ENCODE results near the gene MYO19. TPM values are rescaled to one million over a fixed set of nuclear protein-coding genes. Genes with fewer than 3 reads are reported as not detected.

MYO19 gene
- total and polyA plus RNA-seq, 9 of the 15 experiments (the other 6 are each of a cell fraction or from before 2014, with no cell fraction given) = 21.6 to 176 (median 129) TPM

GRCh38 chr17:36532435-36532975 is 2.2 kb downstream of the MYO19 start:
- CTCF ChIA-PET (ENCODE audit: low intra/inter-chr PET ratio) = no interaction called here
- H4K20me1 ChIP-seq (replicated peaks; ENCODE audit: control insufficient read depth, insufficient read depth, low read length) = 0 out of 2 replicates have a peak, but pooled peaks cover 4% of the 10 kb centered on the region
- no peak for ATAC-seq
- no peaks in the 10 kb centered on the region for H3K9me3 ChIP-seq (replicated peaks; ENCODE audit: control insufficient read depth, insufficient read depth, low read depth, low read length)
- H2AFZ ChIP-seq (ENCODE audit: low read depth, low read length) = no peak overlapping the region
- BruUV-seq (replicated peaks) = no TSS peak
- H3K9ac ChIP-seq (ENCODE audit: insufficient read depth in 1 of 2, low read depth in 2 of 2, low read length in 2 of 2) = peak overlapping the region in 1 of 2 experiments; percentile 53; a peak in 1 of 4 replicates
- no peak for TF ChIP-seq HDAC2 (IDR thresholded peaks at IDR 0.05)
- TF ChIP-seq ZC3H4 (CRISPR knock-in tag; IDR thresholded peaks at IDR 0.05; ENCODE audit: borderline replicate concordance) = no peak
- no peak for TF ChIP-seq ZNF707 (CRISPR knock-in tag; conservative IDR thresholded peaks at IDR 0.05)
- no peak for TF ChIP-seq KDM4B (IDR thresholded peaks at IDR 0.05; ENCODE audit: borderline replicate concordance in 2 of 2, low read depth in 1 of 2)
- TF ChIP-seq, protein P1, sequence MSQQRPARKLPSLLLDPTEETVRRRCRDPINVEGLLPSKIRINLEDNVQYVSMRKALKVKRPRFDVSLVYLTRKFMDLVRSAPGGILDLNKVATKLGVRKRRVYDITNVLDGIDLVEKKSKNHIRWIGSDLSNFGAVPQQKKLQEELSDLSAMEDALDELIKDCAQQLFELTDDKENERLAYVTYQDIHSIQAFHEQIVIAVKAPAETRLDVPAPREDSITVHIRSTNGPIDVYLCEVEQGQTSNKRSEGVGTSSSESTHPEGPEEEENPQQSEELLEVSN (IDR thresholded peaks at IDR 0.05; ENCODE audit: borderline replicate concordance in 1 of 2, extremely low read depth in 1 of 2, insufficient read depth in 1 of 2, insufficient read length in 1 of 2, low read depth in 1 of 2, low read length in 1 of 2, poor library complexity in 1 of 2, severe bottlenecking in 1 of 2) = no peak
- no peak for TF ChIP-seq STAT5A (IDR thresholded peaks at IDR 0.05; ENCODE audit: borderline replicate concordance, low read length)
- TF ChIP-seq DACH1 (IDR thresholded peaks at IDR 0.05; ENCODE audit: partially characterized antibody) = no peak
- TF ChIP-seq, protein P2, sequence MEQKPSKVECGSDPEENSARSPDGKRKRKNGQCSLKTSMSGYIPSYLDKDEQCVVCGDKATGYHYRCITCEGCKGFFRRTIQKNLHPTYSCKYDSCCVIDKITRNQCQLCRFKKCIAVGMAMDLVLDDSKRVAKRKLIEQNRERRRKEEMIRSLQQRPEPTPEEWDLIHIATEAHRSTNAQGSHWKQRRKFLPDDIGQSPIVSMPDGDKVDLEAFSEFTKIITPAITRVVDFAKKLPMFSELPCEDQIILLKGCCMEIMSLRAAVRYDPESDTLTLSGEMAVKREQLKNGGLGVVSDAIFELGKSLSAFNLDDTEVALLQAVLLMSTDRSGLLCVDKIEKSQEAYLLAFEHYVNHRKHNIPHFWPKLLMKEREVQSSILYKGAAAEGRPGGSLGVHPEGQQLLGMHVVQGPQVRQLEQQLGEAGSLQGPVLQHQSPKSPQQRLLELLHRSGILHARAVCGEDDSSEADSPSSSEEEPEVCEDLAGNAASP (IDR thresholded peaks at IDR 0.05) = no peak
- TF ChIP-seq ZNF184 (CRISPR knock-in tag; IDR thresholded peaks at IDR 0.05) = no peak
- no peak for TF ChIP-seq ZNF717 (CRISPR knock-in tag; IDR thresholded peaks at IDR 0.05)
- no peak for TF ChIP-seq PKNOX1 (IDR thresholded peaks at IDR 0.05)
- no peak for TF ChIP-seq SREBF1 (IDR thresholded peaks at IDR 0.05; ENCODE audit: borderline replicate concordance, low read depth, low read length)
- TF ChIP-seq, protein P3, sequence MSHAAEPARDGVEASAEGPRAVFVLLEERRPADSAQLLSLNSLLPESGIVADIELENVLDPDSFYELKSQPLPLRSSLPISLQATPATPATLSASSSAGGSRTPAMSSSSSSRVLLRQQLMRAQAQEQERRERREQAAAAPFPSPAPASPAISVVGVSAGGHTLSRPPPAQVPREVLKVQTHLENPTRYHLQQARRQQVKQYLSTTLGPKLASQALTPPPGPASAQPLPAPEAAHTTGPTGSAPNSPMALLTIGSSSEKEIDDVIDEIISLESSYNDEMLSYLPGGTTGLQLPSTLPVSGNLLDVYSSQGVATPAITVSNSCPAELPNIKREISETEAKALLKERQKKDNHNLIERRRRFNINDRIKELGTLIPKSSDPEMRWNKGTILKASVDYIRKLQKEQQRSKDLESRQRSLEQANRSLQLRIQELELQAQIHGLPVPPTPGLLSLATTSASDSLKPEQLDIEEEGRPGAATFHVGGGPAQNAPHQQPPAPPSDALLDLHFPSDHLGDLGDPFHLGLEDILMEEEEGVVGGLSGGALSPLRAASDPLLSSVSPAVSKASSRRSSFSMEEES (CRISPR knock-in tag; IDR thresholded peaks at IDR 0.05) = no peak
- no peak for TF ChIP-seq POLR2B (IDR thresholded peaks at IDR 0.05; ENCODE audit: low read depth, partially characterized antibody)
- no peaks in the 10 kb centered on the region for H3K27me3 ChIP-seq (ENCODE audit: control insufficient read depth in 2 of 2, insufficient read depth in 2 of 2, low read length in 2 of 2)
- no peak for FAIRE-seq
- H3K79me2 ChIP-seq (ENCODE audit: control insufficient read depth, insufficient read depth, low read length) = peaks cover 74% of the 10 kb centered on the region
- no peak overlapping the region for H3K4me3 ChIP-seq
- H3K4me2 ChIP-seq (ENCODE audit: insufficient read depth, low read length) = peak overlapping the region; percentile 14; the same call in 1 of the 2 replicates
- intact Hi-C loops (cut with micrococcal nuclease) = no loop called here
- DNase-seq (ENCODE audit: extremely low read depth in 1 of 4, low spot score in 3 of 4) = no peak
- POLR2A ChIA-PET = interaction anchor here (1.1 kb wide), 2 partner anchors 10 to 13 kb away, joined by 3 read pairs; no protein-coding TSS in a partner anchor
- WGBS (ENCODE audit: insufficient coverage, low coverage, missing lambda C conversion rate) = 92% methylated on average over 2 of the region's 2 CpGs
- peaks cover 73% of the 10 kb centered on the region for H3K36me3 ChIP-seq (ENCODE audit: control insufficient read depth, insufficient read depth, low read length)
- no peak overlapping the region; the same call in 1 of the 3 replicates for H3K27ac ChIP-seq (ENCODE audit: extremely low read depth, low read depth, low read length)
- no peaks in the 10 kb centered on the region for H3K9me1 ChIP-seq (ENCODE audit: control insufficient read depth, insufficient read depth, low read length)
- in situ Hi-C loops (cut with MboI) = no loop called here
- H3K4me1 ChIP-seq (replicated peaks in 1 of 2; ENCODE audit: control insufficient read depth in 2 of 2, insufficient read depth in 2 of 2, low read length in 2 of 2) = peaks cover 30 to 34% of the 10 kb centered on the region in 2 experiments

Measured in K562 (cell line).